RWPE2 (cell line): ENCODE results near the gene ZC3H11A.
A peak's percentile ranks its signal among the peaks of the same experiment; 100 is the strongest.

Source experiments
- ATAC-seq: fragments of 200-7000 bp; cut with Tn5 transposase; 3 replicates; pipeline ENCODE4 v1.9.1; 2021; ENCODE audit warnings: low read depth
- DNase-seq: peaks from one replicate; pipeline ENCODE4 v3.0.0-alpha.2; 2020; ENCODE audit warnings: low spot score
- H3K27ac ChIP-seq: fragments of 450-650 bp; 2 replicates; pipeline ENCODE4 v1.5.1; 2017; ENCODE audit warnings: mild to moderate bottlenecking; ENCODE audit not compliant: poor library complexity, severe bottlenecking
- H3K27me3 ChIP-seq: fragments of 250-450 bp; sonication (Bioruptor Pico); 2 replicates; pipeline ENCODE4 v1.5.1; 2021; ENCODE audit warnings: mild to moderate bottlenecking, moderate library complexity; ENCODE audit not compliant: insufficient read depth, poor library complexity, severe bottlenecking
- H3K36me3 ChIP-seq: fragments of 250-450 bp; sonication (Bioruptor Pico); 2 replicates; pipeline ENCODE4 v1.5.1; 2020; ENCODE audit warnings: low read depth, mild to moderate bottlenecking, moderate library complexity
- H3K4me1 ChIP-seq: fragments of 250-450 bp; sonication (Bioruptor Pico); 2 replicates; pipeline ENCODE4 v1.5.1; 2021; ENCODE audit warnings: mild to moderate bottlenecking, moderate library complexity; ENCODE audit not compliant: insufficient read depth, poor library complexity, severe bottlenecking
- H3K4me3 ChIP-seq: fragments of 250-450 bp; sonication (Bioruptor Pico); 2 replicates; pipeline ENCODE4 v1.5.1; 2021; ENCODE audit warnings: mild to moderate bottlenecking, moderate library complexity; ENCODE audit not compliant: severe bottlenecking
- H3K9me3 ChIP-seq: fragments of 250-450 bp; sonication (Bioruptor Pico); 2 replicates; pipeline ENCODE4 v1.5.1; 2021; ENCODE audit warnings: mild to moderate bottlenecking, moderate library complexity; ENCODE audit not compliant: severe bottlenecking
- CTCF ChIP-seq: fragments of 450-650 bp; IDR thresholded peaks from one replicate; pipeline ENCODE4 v1.5.1; 2017; ENCODE audit warnings: mild to moderate bottlenecking, moderate library complexity; ENCODE audit not compliant: poor library complexity, severe bottlenecking

ZC3H11A gene

DNA sequence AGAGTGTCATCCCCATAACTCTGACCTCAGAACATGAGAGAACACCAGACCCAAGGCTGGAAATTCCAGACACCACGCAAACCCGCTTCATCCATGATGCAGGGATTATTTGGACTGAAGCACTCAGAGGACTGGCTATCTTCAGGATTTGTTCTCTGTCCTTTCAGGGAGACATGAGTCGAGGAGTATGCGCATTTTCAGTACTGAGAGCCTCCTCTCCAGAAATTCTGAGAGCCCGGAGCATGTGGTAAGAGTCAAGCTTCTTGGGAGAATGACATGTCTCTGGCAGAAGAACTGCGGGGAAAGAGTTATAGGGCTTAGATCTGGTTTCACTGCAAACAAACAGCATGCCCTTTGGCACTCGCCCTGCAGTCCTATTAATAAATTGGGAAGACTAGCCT is 23.5 kb upstream of the ZC3H11A start:
- DNase-seq (no peak), ATAC-seq (no peak)
- TF ChIP-seq CTCF = no peak
- Histone ChIP-seq H3K27me3 (no peaks in the 10 kb centered on the region), H3K9me3 (no peaks in the 10 kb centered on the region), H3K36me3 (no peaks in the 10 kb centered on the region), H3K4me3 (no peak overlapping the region), H3K27ac (no peak overlapping the region), H3K4me1 (peaks cover 17% of the 10 kb centered on the region)

DNA sequence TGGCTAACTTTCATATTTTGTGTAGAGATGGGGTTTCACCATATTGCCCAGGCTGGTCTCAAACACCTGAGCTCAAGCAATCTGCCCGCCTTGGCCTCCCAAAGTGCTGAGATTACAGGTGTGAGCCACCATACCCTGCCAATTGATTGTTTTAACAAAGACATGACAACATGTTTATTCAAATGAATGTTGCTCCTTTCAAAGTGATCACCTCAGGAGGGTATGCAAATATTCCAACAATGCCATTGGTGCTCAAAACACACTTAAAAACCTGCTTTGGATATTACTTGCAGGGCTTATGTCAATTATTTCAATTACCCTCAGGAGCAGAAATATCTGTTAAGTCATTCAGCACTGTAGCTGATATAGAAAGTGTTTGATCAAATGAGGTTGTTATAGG is 22.6 kb upstream of the ZC3H11A start:
- Histone ChIP-seq H3K4me3 (no peak overlapping the region), H3K36me3 (no peaks in the 10 kb centered on the region), H3K27me3 (no peaks in the 10 kb centered on the region), H3K27ac (no peak overlapping the region), H3K4me1 (peaks cover 17% of the 10 kb centered on the region), H3K9me3 (no peaks in the 10 kb centered on the region)
- ATAC-seq = no peak
- no peak for TF ChIP-seq CTCF
- DNase-seq = no peak

GRCh38 chr1:203776636-203777035 is 18.8 kb upstream of the ZC3H11A start:
- peak; percentile 44 for TF ChIP-seq CTCF
- ATAC-seq (peak; percentile 38; the same call in 1 of the 3 replicates), DNase-seq (no peak)
- Histone ChIP-seq H3K4me1 (no peaks in the 10 kb centered on the region), H3K36me3 (no peaks in the 10 kb centered on the region), H3K27ac (no peak overlapping the region), H3K4me3 (no peak overlapping the region), H3K9me3 (no peaks in the 10 kb centered on the region), H3K27me3 (no peaks in the 10 kb centered on the region)

DNA sequence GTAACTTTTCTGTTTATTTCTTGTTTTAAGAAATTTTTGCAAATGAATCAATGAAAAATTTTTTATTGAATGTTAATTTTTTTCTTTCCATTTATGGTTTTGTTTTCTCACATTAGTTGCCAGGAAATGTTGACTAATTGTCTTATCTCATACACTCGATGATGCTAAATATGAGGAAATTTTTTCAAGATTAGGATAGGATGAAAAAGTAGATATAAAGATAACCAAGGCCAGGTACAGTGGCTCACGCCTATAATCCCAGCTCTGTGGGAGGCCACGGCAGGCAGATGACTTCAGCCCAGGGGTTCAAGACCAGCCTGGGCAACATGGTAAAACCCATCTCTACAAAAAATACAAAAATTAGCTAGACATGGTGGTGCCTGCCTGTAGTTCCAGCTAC is 17.8 kb upstream of the ZC3H11A start:
- no peak for ATAC-seq
- H3K4me1 ChIP-seq = no peaks in the 10 kb centered on the region
- TF ChIP-seq CTCF = no peak
- no peak for DNase-seq
- no peaks in the 10 kb centered on the region for H3K36me3 ChIP-seq
- H3K27ac ChIP-seq = no peak overlapping the region
- H3K4me3 ChIP-seq = no peak overlapping the region
- no peaks in the 10 kb centered on the region for H3K27me3 ChIP-seq
- no peaks in the 10 kb centered on the region for H3K9me3 ChIP-seq

- no peak overlapping the region for H3K4me3 ChIP-seq
Observed at GRCh38 chr1:203778146-203778545, 17.3 kb upstream of the ZC3H11A start.

More at GRCh38 chr1:203778146-203778545, 17.3 kb upstream of the ZC3H11A start:
- DNase-seq (no peak), ATAC-seq (no peak)
- H3K4me1 ChIP-seq = no peaks in the 10 kb centered on the region
- no peaks in the 10 kb centered on the region for H3K27me3 ChIP-seq
- H3K36me3 ChIP-seq = no peaks in the 10 kb centered on the region
- H3K27ac ChIP-seq = no peak overlapping the region
- H3K9me3 ChIP-seq = no peaks in the 10 kb centered on the region
- no peak for TF ChIP-seq CTCF
